ENCODE measurements around the gene IL15RA. TPM values are rescaled to one million over a fixed set of nuclear protein-coding genes. Genes with fewer than 3 reads are reported as not detected.

IL15RA gene
- total RNA-seq, 1 donor from 2014 or later, result 24.8 TPM

DNA sequence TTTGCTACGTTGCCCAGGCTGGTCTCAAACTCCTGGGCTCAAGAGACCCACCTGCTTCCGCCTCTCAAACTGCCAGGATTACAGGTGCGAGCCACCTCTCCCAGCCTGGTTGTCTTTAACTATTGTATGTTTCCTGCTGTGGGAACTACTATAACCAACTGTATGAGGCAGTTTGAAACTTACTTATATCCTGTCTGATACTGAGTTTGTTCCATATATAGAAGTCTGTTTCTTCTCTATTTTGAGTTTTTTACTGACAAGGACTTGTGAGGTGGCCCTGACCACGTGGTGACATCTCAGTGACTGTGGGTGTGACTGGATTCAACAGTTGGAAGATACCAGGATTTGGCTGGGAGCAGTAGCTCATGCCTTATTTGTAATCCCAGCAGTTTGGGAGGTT, 73.1 kb downstream of the IL15RA start:
- DNase-seq (ENCODE audit: low spot score in 2 of 2), result peak in 1 of 2 donors; percentile 7
- H3K9me3 ChIP-seq, result no peaks in the 10 kb centered on the region
- intact Hi-C loops (cut with DNase I), result no loop called here
- H3K27me3 ChIP-seq, result no peaks in the 10 kb centered on the region
- TF ChIP-seq, protein P1, sequence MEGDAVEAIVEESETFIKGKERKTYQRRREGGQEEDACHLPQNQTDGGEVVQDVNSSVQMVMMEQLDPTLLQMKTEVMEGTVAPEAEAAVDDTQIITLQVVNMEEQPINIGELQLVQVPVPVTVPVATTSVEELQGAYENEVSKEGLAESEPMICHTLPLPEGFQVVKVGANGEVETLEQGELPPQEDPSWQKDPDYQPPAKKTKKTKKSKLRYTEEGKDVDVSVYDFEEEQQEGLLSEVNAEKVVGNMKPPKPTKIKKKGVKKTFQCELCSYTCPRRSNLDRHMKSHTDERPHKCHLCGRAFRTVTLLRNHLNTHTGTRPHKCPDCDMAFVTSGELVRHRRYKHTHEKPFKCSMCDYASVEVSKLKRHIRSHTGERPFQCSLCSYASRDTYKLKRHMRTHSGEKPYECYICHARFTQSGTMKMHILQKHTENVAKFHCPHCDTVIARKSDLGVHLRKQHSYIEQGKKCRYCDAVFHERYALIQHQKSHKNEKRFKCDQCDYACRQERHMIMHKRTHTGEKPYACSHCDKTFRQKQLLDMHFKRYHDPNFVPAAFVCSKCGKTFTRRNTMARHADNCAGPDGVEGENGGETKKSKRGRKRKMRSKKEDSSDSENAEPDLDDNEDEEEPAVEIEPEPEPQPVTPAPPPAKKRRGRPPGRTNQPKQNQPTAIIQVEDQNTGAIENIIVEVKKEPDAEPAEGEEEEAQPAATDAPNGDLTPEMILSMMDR (IDR thresholded peaks at IDR 0.05), result no peak
- no peak overlapping the region for H3K4me3 ChIP-seq
- H3K36me3 ChIP-seq, result peaks cover 23 to 33% of the 10 kb centered on the region in 2 donors
- no peaks in the 10 kb centered on the region for H3K4me1 ChIP-seq
- no peak overlapping the region for H3K27ac ChIP-seq

DNA sequence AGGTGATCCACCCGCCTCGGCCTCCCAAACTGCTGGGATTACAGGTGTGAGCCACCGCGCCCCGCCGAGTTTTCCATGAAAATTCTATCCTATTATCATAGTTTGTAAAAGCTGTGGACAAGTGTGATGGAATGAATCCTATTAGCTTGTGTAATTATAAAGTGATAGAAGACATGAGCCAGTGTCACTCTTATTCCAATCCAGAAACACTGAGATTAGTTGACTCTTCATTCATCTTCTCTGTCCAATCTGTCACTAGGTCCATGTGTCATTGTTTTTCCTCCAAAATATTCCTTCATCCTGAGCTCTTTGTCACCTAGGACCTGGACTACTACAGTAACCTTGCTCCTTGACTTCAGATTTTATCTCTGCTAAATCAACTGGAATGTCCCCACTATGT, 73.8 kb downstream of the IL15RA start:
- Histone ChIP-seq H3K4me1 (no peaks in the 10 kb centered on the region), H3K36me3 (peaks cover 18 to 28% of the 10 kb centered on the region in 2 donors), H3K9me3 (no peaks in the 10 kb centered on the region), H3K27ac (no peak overlapping the region), H3K27me3 (no peaks in the 10 kb centered on the region), H3K4me3 (no peak overlapping the region)
- intact Hi-C loops (cut with DNase I), result no loop called here
- no peak for DNase-seq (ENCODE audit: low spot score in 2 of 2)
- TF ChIP-seq, protein P1 (IDR thresholded peaks at IDR 0.05), result no peak

GRCh38 chr10:5902511-5903274, 74.7 kb downstream of the IL15RA start:
- H3K9me3 ChIP-seq, result no peaks in the 10 kb centered on the region
- no peak overlapping the region for H3K4me3 ChIP-seq
- no peak overlapping the region for H3K27ac ChIP-seq
- H3K27me3 ChIP-seq, result no peaks in the 10 kb centered on the region
- H3K36me3 ChIP-seq, result peaks cover 14 to 28% of the 10 kb centered on the region in 2 donors
- no peaks in the 10 kb centered on the region for H3K4me1 ChIP-seq
- TF ChIP-seq, protein P1 (IDR thresholded peaks at IDR 0.05), result no peak
- peak in 1 of 2 donors; percentile 42 for DNase-seq (ENCODE audit: low spot score in 2 of 2)
- intact Hi-C loops (cut with DNase I), result no loop called here

Other genes with a start within 250 kb of the IL15RA start
- gene GDI2, start 164.1 kb downstream of the IL15RA start, total RNA-seq, result 173 TPM
- gene ANKRD16, start 87.7 kb downstream of the IL15RA start, total RNA-seq, result 10.4 TPM
- 43.0 TPM for gene FBH1, start 87.3 kb downstream of the IL15RA start, total RNA-seq
- not detected for gene IL2RA, start 84.8 kb upstream of the IL15RA start, total RNA-seq
- 22.7 TPM for gene RBM17, start 111.5 kb upstream of the IL15RA start, total RNA-seq
- 68.0 TPM for gene PFKFB3, start 225.4 kb upstream of the IL15RA start, total RNA-seq